CD4-positive, alpha-beta memory T cell (primary cell): Measurements from ENCODE around the gene SLC35G6. TPM values are rescaled to one million over a fixed set of nuclear protein-coding genes. Genes with fewer than 3 reads are reported as not detected.

Experiments used
- CTCF ChIA-PET: fragments of 350-600 bp; sonication (Branson Sonifier 250); formaldehyde crosslinking; loops from one replicate; lab custom pipeline; 2021; ENCODE audit warnings: inconsistent platforms; ENCODE audit not compliant: partially characterized antibody; lab: Charles Lee
- POLR2A ChIA-PET: fragments of 350-600 bp; sonication (Branson Sonifier 250); formaldehyde crosslinking; loops from one replicate; lab custom pipeline; 2021; ENCODE audit not compliant: partially characterized antibody; lab: Charles Lee
- DNase-seq, 5 donors: peaks; one replicate each; pipeline versions ENCODE4 v3.0.0 to v3.0.0-alpha.2; 2020 to 2022; ENCODE audit warnings: mixed read lengths in 1 of 5
- H3K27ac ChIP-seq: one replicate; pipeline ENCODE4 v1.7.0; 2013; ENCODE audit warnings: low read depth, low read length
- H3K27me3 ChIP-seq: 2 replicates; pipeline ENCODE4 v1.7.0; 2013; ENCODE audit warnings: mild to moderate bottlenecking, low read length, moderate library complexity; ENCODE audit not compliant: insufficient read depth
- H3K36me3 ChIP-seq: 2 replicates; pipeline ENCODE4 v1.7.0; 2013; ENCODE audit warnings: mild to moderate bottlenecking, low read length, moderate library complexity; ENCODE audit not compliant: insufficient read depth
- H3K4me1 ChIP-seq: 2 replicates; pipeline ENCODE4 v1.7.0; 2013; ENCODE audit warnings: mild to moderate bottlenecking, low read length, moderate library complexity; ENCODE audit not compliant: insufficient read depth
- H3K4me3 ChIP-seq, 2 donors: one replicate each; pipeline ENCODE4 v1.7.0; 2013; ENCODE audit warnings: low read length in 2 of 2, mild to moderate bottlenecking in 1 of 2
- H3K9me3 ChIP-seq, 2 donors: one replicate each; pipeline ENCODE4 v1.7.0; 2013; ENCODE audit warnings: low read length in 2 of 2, control low read depth in 1 of 2; ENCODE audit not compliant: control insufficient read depth in 1 of 2
- H3K27ac Mint-ChIP-seq, 7 donors: one replicate each; pipeline ENCODE4 v1.8.0; 2020 to 2021; ENCODE audit warnings: mixed read lengths in 7 of 7, mild to moderate bottlenecking in 6 of 7, inconsistent platforms in 3 of 7, moderate library complexity in 3 of 7
- H3K27me3 Mint-ChIP-seq, 2 donors: one replicate each; pipeline ENCODE4 v1.8.0; 2020 to 2021; ENCODE audit warnings: mixed read lengths in 2 of 2
- H3K36me3 Mint-ChIP-seq, 2 donors: one replicate each; pipeline ENCODE4 v1.8.0; 2020 to 2021; ENCODE audit warnings: mixed read lengths in 2 of 2, inconsistent platforms in 1 of 2, mild to moderate bottlenecking in 1 of 2
- H3K4me1 Mint-ChIP-seq, 4 donors: one replicate each; pipeline ENCODE4 v1.8.0; 2020 to 2021; ENCODE audit warnings: mixed read lengths in 4 of 4, mild to moderate bottlenecking in 1 of 4
- H3K4me3 Mint-ChIP-seq, 8 donors: one replicate each; pipeline ENCODE4 v1.8.0; 2020 to 2021; ENCODE audit warnings: mixed read lengths in 8 of 8, mild to moderate bottlenecking in 7 of 8, moderate library complexity in 6 of 8, inconsistent platforms in 3 of 8
- H3K9me3 Mint-ChIP-seq, 8 donors: one replicate each; pipeline ENCODE4 v1.8.0; 2020 to 2021; ENCODE audit warnings: mixed read lengths in 8 of 8, mild to moderate bottlenecking in 5 of 8, inconsistent platforms in 3 of 8, moderate library complexity in 1 of 8
- intact Hi-C: fragments of 100-400 bp; cut with micrococcal nuclease; formaldehyde crosslinking; loops from one replicate; pipeline ENCODE4 v1.15.1; 2023
- polyA plus RNA-seq, 2 donors: library from polyadenylated mRNA; unstranded; fragments of 300-500 nt; fragmentation: Illumina TruSeq; gene quantifications; one replicate each; pipeline ENCODE4 v1.2.3, GENCODE V29; 2021
- total RNA-seq, 2 experiments: library from RNA; stranded (reverse); gene quantifications; one replicate each; pipeline ENCODE4 v1.2.3, GENCODE V29; 2021

Gene SLC35G6
- total and polyA plus RNA-seq, 4 experiments from 2014 or later = not detected

DNA sequence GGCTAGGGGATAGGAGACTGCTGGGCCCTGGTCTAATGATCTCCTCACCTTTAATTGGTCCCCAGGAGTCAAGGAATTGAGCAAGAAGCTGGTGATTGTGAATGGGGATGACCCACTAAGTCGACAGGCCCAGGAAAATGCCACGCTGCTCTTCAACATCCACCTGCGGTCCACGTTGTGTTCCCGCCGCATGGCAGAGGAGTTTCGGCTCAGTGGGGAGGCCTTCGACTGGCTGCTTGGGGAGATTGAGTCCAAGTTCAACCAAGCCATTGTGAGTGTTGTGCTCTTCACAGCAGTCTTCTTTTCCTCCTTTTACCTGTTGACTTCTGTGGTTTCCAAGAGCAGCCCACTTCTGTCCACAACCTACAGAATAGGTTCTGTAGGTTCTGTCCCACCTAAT lies 22.3 kb downstream of the SLC35G6 start:
- Mint-ChIP-seq H3K36me3 (peaks cover 50 to 80% of the 10 kb centered on the region in 2 donors), H3K9me3 (peaks cover 0 to 1% (median 0%) of the 10 kb centered on the region in 8 donors), H3K4me3 (no peak overlapping the region), H3K27me3 (no peaks in the 10 kb centered on the region), H3K27ac (peak overlapping the region in 2 of 7 donors; percentile 42 to 50), H3K4me1 (peaks cover 0 to 2% (median 0%) of the 10 kb centered on the region in 4 donors)
- no peak overlapping the region for H3K27ac ChIP-seq
- POLR2A ChIA-PET = interaction anchor here (0.9 to 1.3 kb wide), 2 partner anchors 17 to 96 kb away, joined by 3 read pairs; partner anchors contain the start of gene NLGN2
- no peaks in the 10 kb centered on the region for H3K27me3 ChIP-seq
- no peaks in the 10 kb centered on the region for H3K9me3 ChIP-seq
- no peak for DNase-seq
- CTCF ChIA-PET = interaction anchor here (4.5 kb wide), 1 partner anchor 67 kb away, joined by 22 read pairs; the partner anchor contains the start of gene TMEM102
- intact Hi-C loops = loop anchor here (1.0 kb wide), 1 partner anchor 147 kb away; no protein-coding TSS in a partner anchor
- H3K4me3 ChIP-seq = no peak overlapping the region
- H3K36me3 ChIP-seq = peaks cover 67% of the 10 kb centered on the region
- H3K4me1 ChIP-seq = no peaks in the 10 kb centered on the region

DNA sequence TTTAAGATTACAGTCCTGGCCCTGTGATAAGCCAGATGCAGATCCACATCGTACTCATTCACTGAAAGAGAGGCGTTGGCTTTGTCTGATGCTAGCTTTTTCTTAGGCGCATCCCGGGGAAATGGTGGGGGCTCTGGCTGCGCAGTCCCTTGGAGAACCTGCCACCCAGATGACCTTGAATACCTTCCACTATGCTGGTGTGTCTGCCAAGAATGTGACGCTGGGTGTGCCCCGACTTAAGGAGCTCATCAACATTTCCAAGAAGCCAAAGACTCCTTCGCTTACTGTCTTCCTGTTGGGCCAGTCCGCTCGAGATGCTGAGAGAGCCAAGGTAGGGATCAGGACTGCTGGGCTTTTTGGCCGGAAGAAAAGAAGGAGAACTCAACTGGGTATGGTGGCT lies 26.9 kb downstream of the SLC35G6 start:
- ChIA-PET POLR2A (interaction anchor here (0.9 to 1.5 kb wide), 2 partner anchors 21 to 24 kb away, joined by 3 to 4 read pairs; no protein-coding TSS in a partner anchor), CTCF (interaction anchor here (0.8 to 1.9 kb wide), 5 partner anchors 8 to 150 kb away, joined by 3 to 7 read pairs (median 5); partner anchors contain the start of gene SENP3)
- H3K9me3 Mint-ChIP-seq = no peaks in the 10 kb centered on the region
- DNase-seq = no peak
- H3K27me3 Mint-ChIP-seq = no peaks in the 10 kb centered on the region
- peaks cover 0 to 1% (median 0%) of the 10 kb centered on the region in 4 donors for H3K4me1 Mint-ChIP-seq
- no peak overlapping the region for H3K4me3 Mint-ChIP-seq
- Histone ChIP-seq H3K27ac (no peak overlapping the region), H3K9me3 (no peaks in the 10 kb centered on the region), H3K4me3 (no peak overlapping the region), H3K27me3 (no peaks in the 10 kb centered on the region), H3K4me1 (no peaks in the 10 kb centered on the region), H3K36me3 (peaks cover 69% of the 10 kb centered on the region)
- H3K27ac Mint-ChIP-seq = peak overlapping the region in 1 of 7 donors; percentile 75
- intact Hi-C loops = no loop called here
- H3K36me3 Mint-ChIP-seq = peaks cover 56 to 89% of the 10 kb centered on the region in 2 donors

DNA sequence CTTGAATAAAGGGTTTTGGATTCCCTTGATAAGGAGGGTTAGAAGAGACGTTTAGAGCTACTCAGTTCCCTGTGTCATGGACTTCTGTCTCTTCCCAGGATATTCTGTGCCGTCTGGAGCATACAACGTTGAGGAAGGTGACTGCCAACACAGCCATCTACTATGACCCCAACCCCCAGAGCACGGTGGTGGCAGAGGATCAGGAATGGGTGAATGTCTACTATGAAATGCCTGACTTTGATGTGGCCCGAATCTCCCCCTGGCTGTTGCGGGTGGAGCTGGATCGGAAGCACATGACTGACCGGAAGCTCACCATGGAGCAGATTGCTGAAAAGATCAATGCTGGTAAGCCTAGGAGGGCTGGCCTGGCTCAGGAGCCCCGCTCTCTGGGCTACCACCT lies 27.6 kb downstream of the SLC35G6 start:
- Histone ChIP-seq H3K4me1 (no peaks in the 10 kb centered on the region), H3K27me3 (no peaks in the 10 kb centered on the region), H3K36me3 (peaks cover 69% of the 10 kb centered on the region), H3K4me3 (no peak overlapping the region), H3K9me3 (no peaks in the 10 kb centered on the region), H3K27ac (no peak overlapping the region)
- Mint-ChIP-seq H3K4me1 (peaks cover 0 to 1% (median 0%) of the 10 kb centered on the region in 4 donors), H3K4me3 (no peak overlapping the region), H3K27ac (peak overlapping the region in 2 of 7 donors; percentile 35 to 75), H3K9me3 (no peaks in the 10 kb centered on the region), H3K36me3 (peaks cover 54 to 89% of the 10 kb centered on the region in 2 donors), H3K27me3 (no peaks in the 10 kb centered on the region)
- intact Hi-C loops = no loop called here
- no peak for DNase-seq
- POLR2A ChIA-PET = interaction anchor here (0.5 to 1.5 kb wide), 2 partner anchors 22 to 56 kb away, joined by 3 to 4 read pairs; no protein-coding TSS in a partner anchor
- CTCF ChIA-PET = interaction anchor here (1.3 kb wide), 1 partner anchor 52 kb away, joined by 5 read pairs; the partner anchor contains the start of gene SENP3

DNA sequence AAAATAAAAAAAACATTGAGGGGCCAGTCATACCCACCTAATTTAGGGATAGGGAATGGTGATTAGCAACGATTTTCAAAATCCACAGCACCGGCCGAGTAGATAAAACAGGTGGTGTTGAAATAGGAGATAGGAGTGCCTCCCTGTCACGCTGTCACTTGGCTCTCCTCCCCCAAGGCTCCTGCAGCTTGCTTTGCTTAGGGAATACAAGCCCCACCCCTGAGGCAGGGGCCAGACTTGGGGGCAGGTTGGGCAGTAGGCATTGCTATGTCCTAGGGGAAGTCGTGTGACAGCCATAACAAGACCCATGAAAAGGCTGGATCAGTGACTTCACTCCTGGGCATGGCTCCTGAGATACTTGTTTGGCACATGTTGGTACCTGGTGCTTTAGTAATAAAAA lies 28.7 kb downstream of the SLC35G6 start:
- H3K36me3 Mint-ChIP-seq = peaks cover 51 to 90% of the 10 kb centered on the region in 2 donors
- Histone ChIP-seq H3K9me3 (no peaks in the 10 kb centered on the region), H3K4me3 (no peak overlapping the region), H3K27me3 (no peaks in the 10 kb centered on the region), H3K27ac (no peak overlapping the region), H3K4me1 (no peaks in the 10 kb centered on the region), H3K36me3 (peaks cover 64% of the 10 kb centered on the region)
- no peaks in the 10 kb centered on the region for H3K9me3 Mint-ChIP-seq
- no peak for DNase-seq
- intact Hi-C loops = no loop called here
- CTCF ChIA-PET = no interaction called here
- no peak overlapping the region for H3K4me3 Mint-ChIP-seq
- POLR2A ChIA-PET = no interaction called here
- H3K27ac Mint-ChIP-seq = peak overlapping the region in 1 of 7 donors; percentile 75
- peaks cover 0 to 2% (median under 1%) of the 10 kb centered on the region in 4 donors for H3K4me1 Mint-ChIP-seq
- no peaks in the 10 kb centered on the region for H3K27me3 Mint-ChIP-seq

DNA sequence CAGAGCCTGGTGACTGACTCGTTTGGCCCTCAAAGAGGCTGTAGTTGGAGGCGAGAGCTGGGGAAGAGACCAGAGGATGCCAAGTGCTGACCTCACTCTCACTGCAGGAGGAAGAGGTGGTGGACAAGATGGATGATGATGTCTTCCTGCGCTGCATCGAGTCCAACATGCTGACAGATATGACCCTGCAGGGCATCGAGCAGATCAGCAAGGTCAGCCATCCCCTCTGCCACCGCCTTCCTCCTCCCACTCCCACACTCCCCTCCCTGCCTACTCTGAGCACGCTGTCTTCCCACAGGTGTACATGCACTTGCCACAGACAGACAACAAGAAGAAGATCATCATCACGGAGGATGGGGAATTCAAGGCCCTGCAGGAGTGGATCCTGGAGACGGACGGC lies 29.9 kb downstream of the SLC35G6 start:
- intact Hi-C loops = no loop called here
- Mint-ChIP-seq H3K4me1 (peaks cover 0 to 2% (median under 1%) of the 10 kb centered on the region in 4 donors), H3K27me3 (no peaks in the 10 kb centered on the region), H3K36me3 (peaks cover 48 to 81% of the 10 kb centered on the region in 2 donors), H3K27ac (peak overlapping the region in 2 of 7 donors; percentile 30 to 43), H3K9me3 (no peaks in the 10 kb centered on the region), H3K4me3 (no peak overlapping the region)
- H3K36me3 ChIP-seq = peaks cover 58% of the 10 kb centered on the region
- no peaks in the 10 kb centered on the region for H3K4me1 ChIP-seq
- ChIA-PET POLR2A (interaction anchor here (1.0 kb wide), 1 partner anchor 74 kb away, joined by 3 read pairs; no protein-coding TSS in a partner anchor), CTCF (interaction anchor here (0.8 to 6.9 kb wide), 2 partner anchors 49 to 177 kb away, joined by 3 to 173 read pairs; partner anchors contain the start of genes SENP3, TNFSF13 and TP53)
- no peak overlapping the region for H3K27ac ChIP-seq
- no peaks in the 10 kb centered on the region for H3K27me3 ChIP-seq
- no peaks in the 10 kb centered on the region for H3K9me3 ChIP-seq
- no peak overlapping the region for H3K4me3 ChIP-seq
- DNase-seq = no peak

DNA sequence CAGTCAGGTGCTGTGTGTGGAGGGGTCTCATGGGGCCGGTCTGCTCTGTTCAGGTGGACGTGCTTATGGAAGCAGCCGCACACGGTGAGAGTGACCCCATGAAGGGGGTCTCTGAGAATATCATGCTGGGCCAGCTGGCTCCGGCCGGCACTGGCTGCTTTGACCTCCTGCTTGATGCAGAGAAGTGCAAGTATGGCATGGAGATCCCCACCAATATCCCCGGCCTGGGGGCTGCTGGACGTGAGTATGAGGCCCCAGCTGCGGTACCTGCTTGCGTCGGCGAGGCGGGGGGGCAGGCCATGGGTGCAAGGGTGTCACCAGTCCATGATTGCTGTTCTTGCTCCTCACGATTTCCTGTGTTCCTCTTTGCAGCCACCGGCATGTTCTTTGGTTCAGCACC lies 30.9 kb downstream of the SLC35G6 start:
- ChIA-PET POLR2A (interaction anchor here (1.0 to 1.6 kb wide), 2 partner anchors 57 to 75 kb away, joined by 3 read pairs; no protein-coding TSS in a partner anchor), CTCF (interaction anchor here (1.4 to 6.9 kb wide), 4 partner anchors 15 to 48 kb away, joined by 5 to 173 read pairs (median 27); partner anchors contain the start of genes SENP3, TNFSF12 and TNFSF13)
- H3K27ac Mint-ChIP-seq = peak overlapping the region in 1 of 7 donors; percentile 43
- H3K9me3 ChIP-seq = no peaks in the 10 kb centered on the region
- H3K9me3 Mint-ChIP-seq = no peaks in the 10 kb centered on the region
- no peaks in the 10 kb centered on the region for H3K4me1 ChIP-seq
- intact Hi-C loops = no loop called here
- H3K27me3 ChIP-seq = no peaks in the 10 kb centered on the region
- peaks cover 0 to 2% (median under 1%) of the 10 kb centered on the region in 4 donors for H3K4me1 Mint-ChIP-seq
- no peaks in the 10 kb centered on the region for H3K27me3 Mint-ChIP-seq
- no peak overlapping the region for H3K4me3 Mint-ChIP-seq
- no peak overlapping the region for H3K4me3 ChIP-seq
- peaks cover 54% of the 10 kb centered on the region for H3K36me3 ChIP-seq
- DNase-seq = no peak
- H3K36me3 Mint-ChIP-seq = peaks cover 48 to 73% of the 10 kb centered on the region in 2 donors
- H3K27ac ChIP-seq = no peak overlapping the region
